GM18517 (cell line): Measurements from ENCODE around the gene SLC22A13.
"Not testable (repeated sequence)": the region's sequence is repeated elsewhere in the genome, so short reads cannot be mapped to it uniquely, and the experiment has no call there.

Experiments
- ATAC-seq: cut with Tn5 transposase; IDR thresholded peaks from one replicate; pipeline ENCODE4 v1.9.1; 2021; ENCODE audit warnings: mild to moderate bottlenecking, moderate library complexity; ENCODE audit not compliant: unreplicated experiment

SLC22A13 gene, protein sequence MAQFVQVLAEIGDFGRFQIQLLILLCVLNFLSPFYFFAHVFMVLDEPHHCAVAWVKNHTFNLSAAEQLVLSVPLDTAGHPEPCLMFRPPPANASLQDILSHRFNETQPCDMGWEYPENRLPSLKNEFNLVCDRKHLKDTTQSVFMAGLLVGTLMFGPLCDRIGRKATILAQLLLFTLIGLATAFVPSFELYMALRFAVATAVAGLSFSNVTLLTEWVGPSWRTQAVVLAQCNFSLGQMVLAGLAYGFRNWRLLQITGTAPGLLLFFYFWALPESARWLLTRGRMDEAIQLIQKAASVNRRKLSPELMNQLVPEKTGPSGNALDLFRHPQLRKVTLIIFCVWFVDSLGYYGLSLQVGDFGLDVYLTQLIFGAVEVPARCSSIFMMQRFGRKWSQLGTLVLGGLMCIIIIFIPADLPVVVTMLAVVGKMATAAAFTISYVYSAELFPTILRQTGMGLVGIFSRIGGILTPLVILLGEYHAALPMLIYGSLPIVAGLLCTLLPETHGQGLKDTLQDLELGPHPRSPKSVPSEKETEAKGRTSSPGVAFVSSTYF

DNA sequence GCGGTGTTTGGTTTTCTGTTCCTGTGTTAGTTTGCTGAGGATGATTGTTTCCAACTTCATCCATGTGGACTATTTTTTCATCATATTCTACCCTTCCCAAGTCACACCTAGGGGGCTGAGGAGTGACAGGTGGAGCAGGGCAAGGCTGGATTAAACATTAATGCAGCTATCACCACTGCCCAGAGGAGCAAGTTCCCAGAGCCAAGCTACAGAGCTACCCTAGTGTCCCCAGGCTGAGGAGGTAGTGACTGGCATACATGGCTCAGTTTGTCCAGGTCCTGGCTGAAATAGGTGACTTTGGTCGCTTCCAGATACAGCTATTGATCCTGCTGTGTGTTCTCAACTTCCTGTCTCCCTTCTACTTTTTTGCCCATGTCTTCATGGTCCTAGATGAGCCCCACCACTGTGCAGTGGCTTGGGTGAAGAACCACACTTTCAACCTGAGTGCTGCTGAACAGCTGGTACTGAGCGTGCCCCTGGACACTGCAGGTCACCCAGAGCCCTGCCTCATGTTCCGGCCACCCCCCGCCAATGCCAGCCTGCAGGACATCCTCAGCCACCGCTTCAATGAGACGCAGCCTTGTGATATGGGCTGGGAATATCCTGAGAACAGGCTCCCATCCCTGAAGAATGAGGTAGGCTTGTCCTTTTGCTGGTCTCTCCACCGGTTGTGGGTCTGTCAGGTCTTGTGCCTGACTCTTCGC is at the start of gene SLC22A13:
SLC22A13 (plus strand) TSS at position 209 of the 704 bp plus-strand sequence; CDS start at position 258, 49 bp downstream.
- no peak for ATAC-seq

DNA sequence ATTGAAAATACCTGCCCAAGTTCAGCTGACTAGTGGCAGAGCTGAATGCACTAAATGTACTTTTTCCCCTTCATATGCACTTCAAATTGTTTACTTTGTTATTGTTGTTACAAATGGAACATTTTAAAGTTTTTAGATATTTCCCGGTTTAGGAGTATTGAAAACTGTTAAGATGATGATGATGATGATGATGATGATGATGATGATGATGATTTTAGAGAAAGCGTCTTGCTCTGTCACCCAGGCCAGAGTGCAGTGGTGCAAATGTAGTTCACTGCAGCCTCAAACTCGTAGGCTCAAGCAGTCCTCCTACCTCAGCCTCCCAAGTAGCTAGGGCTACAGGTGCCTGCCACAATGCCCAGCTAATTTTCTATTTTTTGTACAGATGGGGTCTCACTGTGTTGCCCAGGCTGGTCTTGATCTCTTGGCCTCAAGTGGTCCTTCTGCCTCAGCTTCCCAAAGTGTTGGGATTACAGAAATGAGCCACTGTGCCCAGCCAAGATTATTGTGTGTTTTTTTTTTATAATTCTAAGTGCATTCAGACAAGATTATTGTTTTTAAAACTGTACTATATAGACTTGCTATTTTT is 45.9 kb upstream of the SLC22A13 start:
- ATAC-seq: no peak

DNA sequence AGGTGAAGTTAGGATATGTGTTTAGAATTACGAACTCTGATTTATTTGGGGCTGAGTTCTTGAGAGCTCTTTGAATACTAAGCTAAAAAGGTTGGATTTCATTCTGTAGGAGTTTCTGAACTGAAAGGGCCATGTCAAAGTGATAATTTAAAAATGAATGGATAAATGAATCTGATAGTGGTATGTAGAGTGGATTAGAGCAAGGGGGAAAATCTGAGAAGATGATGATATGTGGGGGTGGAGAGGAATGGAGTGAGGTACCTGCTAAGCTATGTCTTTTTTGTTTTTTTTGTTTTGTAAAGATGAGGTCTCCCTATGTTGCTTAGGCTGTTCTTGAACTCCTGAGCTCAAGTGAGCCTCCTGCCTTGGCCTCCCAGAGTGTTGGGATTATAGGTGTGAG is 44.6 kb upstream of the SLC22A13 start:
- ATAC-seq: no peak

DNA sequence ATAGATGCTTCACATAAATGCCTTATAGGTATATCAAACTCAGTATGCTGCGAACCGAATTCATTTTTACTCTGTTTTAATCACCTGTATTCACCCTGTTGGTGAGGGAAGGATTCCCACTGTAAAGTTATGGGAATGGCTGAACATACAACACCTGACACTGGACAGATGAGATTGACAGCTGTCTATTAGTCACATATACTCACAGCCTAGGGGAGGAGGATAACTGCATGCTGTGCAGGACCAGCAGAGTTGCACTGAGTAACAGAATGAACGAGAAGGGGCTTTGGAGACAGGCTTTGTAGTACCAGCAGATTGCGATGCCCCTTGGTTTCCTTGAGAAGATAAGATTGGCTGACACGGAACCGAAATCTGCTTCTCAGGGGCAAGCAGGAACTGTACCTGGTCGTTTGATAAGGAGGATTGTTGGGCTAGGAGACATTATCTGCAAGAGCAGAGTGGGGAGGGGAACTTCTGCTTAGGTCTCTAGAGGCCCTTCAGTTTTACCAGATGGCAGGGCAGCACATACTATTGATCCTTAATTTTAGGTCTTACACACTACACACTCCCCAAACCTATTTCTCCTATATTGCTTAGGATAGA is 43.5 kb upstream of the SLC22A13 start:
- no peak for ATAC-seq

DNA sequence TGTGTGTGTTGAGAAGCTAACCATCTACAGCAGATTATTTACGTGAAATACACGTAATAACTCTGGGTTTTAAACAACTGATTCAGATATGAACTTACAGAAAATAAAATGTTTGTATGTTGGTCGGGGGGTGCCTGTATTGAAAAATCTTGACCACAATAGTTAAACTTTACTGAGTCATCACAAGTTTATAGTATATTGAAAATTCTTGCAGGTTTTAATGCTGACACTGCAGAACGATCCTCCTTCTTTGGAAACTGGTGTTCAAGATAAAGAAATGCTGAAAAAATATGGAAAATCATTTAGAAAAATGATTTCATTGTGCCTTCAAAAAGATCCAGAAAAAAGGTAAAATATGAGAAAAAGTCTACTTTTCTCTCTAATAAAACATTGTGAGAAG is 41.3 kb upstream of the SLC22A13 start:
- ATAC-seq: no peak

DNA sequence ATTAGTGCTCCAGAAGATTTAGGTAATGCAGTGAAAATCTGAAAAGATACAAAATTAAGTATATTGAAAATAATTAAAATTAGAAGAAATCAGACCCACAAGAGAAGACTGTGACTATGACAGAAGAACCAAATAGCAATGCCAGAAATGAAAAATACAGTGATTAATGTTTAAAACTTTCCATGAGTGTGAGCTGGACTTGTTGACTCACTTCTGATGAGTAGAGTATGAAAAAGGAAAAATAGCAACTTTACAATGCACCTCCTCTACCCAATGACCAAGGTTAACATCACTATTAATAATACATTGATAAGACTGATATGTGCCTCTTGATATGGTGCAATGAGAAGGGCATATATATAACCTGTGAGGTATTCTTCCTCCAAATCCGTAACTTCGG is 39.3 kb upstream of the SLC22A13 start:
- ATAC-seq: no peak

DNA sequence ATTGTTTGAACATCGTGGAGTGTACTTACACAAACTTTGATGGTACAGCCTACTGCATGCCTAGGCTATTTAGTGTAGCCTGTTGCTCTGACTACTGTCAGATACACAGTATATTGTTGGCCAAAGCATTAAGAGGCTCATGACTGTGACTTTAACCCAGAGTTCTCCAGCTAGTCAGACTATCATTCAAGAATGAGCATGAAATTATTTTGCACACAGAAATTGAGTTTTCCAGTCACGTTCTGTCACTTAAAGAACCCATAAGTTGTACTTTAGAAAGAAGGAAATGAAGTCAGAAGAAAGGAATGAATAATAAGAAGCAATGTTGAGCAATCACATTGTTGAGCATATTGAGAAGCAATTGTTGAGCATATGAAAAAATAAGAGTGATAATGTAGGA is 37.6 kb upstream of the SLC22A13 start:
- no peak for ATAC-seq

DNA sequence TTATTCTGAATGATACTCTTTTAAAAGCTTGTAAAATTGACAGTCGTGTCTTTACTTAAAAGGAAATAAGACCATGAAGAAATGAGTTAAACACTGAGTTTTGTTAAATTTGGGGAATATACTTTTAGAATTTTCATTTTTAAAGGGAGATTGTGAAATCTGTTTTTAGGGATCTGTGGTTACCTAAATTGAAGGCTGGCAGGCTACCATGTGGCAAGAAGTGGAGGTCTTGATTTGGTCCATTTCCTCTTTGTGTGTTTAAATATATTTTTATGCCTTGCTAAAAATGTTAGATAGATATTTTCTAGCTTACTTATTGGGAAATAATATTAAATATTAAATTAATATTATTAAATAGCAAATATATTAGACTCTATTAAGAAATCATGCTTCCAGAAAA is 36.6 kb upstream of the SLC22A13 start:
- ATAC-seq: no peak

DNA sequence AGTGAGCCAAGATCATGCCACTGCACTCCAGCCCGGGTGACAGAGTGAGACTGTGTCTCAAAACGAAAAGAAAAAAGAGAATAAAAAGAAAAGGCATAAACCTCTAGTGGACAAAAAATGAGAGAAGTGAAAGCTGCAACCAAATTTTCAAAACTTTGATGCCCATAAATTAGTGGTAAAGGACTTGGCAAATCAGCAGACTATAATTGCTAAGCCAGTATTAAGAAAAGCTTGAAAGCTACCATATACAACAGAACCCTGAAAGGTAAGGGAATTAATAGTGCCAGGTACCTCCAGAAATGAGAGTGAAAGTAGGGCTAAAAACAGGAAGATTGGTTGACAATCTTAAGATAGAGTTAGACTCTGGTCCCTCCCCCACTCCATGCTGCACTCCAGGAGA is 32.9 kb upstream of the SLC22A13 start:
- no peak for ATAC-seq

DNA sequence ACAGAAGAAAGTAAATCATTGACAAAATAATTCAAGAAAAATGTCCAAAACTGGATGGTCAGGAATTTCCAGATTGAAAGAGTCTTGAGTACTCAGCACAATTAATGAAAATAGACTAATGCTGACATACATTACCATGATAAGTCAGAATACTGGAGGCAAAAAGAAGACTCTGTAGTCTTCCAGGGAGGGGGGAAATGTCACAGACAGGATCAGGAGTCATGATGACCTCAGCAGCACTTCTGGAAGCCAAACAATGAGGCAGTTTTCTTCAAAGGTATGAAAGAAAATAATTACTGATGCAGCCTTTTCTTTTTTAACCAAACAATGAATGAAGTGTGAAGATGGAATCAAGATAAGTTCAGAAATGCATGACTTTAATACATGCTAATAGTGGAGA is 30.1 kb upstream of the SLC22A13 start:
- ATAC-seq: no peak

DNA sequence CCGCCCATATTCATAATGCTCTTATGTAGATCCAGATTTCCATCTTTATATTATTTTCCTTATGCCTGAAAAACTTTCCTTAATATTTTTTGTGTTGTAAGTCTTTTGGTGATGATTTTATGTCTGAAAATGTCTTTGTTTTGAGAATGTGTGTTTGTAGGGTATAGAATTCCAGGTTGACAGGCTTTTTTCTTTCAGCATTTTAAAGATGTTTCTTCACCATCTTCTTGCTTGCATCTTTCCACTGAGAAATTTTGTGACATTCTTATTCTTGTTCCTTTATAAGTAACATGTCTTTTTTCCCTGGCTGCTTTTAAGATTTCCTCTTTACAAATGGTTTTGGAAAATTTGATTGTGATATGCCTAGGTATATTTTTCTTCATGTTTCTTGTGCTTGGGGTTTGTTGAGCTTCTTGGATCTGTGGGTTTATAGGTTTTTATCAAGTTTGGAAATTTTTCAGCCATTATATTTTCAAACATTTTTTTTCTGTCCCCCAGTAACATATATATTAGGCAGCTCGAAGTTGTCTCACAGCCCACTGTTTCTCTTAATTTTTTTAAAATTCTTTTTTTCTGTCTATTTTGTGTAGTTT is 27.1 kb upstream of the SLC22A13 start:
- no peak for ATAC-seq

DNA sequence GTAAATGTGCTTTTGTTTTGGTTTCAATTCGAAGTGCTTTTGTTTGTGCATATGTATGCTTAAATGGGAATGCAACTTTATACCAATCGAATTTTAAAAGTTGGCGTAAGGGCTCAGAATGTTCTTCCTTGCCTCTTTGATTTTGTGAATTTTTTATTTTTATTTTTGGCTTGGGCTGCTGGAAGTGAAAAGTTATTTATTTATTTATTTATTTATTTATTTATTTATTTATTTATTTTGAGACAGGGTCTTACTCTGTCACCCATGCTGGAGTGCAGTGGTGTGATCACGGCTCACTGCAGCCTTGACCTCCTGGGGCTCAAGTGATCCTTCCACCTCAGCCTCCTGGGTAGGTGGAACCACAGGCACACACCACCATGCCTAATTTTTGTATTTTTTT is 22.8 kb upstream of the SLC22A13 start:
- ATAC-seq: not testable (repeated sequence)

DNA sequence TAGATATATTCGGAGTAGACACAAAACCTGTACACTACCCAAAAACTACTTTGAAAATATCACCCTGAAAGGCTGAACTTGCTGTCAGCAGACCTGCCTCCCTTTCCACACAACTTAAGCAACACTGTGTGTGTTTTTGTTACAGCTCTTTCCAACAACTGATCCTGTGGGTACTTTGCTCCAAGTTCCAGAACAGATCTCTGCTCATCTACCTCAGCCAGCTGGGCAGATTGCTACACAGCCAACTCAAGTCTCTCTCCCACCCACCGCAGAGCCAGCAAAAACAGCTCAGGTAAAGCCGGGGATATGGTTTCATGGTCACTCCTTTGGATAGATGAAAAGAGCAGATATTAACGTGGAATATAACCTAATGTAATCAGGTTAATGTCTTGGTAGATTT is 19.7 kb upstream of the SLC22A13 start:
- no peak for ATAC-seq

DNA sequence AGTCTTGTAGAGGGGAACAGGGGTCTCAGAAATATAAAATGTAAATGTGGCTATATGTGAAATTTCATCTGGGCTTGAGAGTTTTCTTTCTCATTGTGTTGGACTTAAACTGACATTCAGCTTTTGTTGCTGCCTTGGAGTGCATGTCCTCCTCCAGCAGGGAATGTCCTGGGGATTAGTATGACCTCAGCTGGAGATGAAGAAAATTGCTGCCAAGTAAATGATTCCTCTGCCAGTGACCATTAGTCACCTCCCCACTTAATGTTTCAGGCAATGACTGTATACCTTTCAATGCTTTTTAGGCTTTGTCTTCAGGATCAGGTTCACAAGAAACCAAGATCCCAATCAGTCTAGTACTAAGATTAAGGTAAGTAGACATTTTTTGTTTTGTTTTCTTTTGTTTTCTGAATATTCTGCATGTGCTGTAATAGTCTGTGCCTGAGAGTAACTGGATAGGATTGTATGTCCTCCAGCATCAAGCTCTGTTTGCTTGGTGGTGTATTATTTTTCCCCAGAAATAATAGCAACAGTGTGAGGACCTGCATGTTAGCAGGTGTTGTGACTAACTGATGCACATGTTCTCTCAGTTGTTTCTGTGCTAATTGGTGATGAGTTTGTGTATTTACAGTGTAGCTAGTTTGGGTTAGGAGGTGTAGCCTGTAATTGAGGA is 18.1 kb upstream of the SLC22A13 start:
- ATAC-seq: no peak

DNA sequence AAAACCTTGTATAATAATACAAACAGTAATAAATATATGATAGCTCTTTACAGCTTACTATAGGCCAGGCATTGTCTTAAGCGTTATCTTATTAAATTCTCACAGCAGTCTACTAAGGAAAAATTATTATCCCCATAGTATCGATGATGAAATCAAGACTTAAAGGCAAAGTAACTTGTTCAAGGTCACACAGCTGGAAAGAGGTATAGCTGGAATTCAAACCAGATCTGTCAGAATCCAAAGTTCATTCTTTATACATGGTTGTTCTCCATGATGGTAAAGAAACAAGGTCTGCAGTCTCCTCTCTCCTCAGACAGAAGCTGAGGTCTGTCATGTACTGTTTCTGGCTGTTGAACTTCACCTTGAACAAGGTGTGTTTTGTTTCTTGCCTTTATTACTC is 15.4 kb upstream of the SLC22A13 start:
- no peak for ATAC-seq

DNA sequence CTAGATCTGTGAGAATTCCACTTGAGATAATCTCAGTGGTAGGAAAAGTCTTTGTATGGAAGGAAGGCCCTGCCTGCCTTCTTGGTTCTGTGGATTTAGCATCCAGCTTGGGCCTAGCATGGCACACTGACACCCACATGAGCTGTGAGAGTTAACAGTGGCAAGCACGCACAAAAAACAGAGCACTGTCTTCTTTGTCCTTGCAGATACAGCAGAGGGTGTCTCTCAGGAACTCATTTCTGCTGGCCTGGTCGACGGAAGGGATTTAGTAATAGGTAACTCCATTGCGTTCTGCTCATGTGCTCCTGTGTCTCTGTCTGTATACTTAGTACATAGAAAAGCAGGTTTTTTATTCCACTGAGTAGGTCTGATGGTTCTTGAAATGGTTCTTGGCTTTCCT is 14.4 kb upstream of the SLC22A13 start:
- ATAC-seq: no peak

DNA sequence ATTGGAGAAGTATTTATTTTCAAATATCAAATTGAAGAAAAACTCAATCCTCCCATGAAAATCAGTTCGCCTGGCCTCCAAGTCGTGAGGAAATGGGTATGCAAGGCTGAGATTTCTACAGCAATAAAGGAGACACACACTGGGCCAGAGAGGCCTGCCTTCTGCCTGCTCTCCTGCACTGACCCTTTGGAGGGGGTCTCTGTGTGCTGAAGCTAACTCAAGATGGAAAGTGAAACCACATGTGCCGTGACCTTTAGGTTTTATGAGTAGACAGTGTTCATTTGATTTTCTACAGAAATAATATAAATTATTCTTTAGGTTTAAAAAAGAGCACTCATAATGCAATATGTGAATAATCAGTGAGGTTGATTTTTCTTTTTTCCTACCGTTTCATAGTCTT is 11.9 kb upstream of the SLC22A13 start:
- no peak for ATAC-seq

DNA sequence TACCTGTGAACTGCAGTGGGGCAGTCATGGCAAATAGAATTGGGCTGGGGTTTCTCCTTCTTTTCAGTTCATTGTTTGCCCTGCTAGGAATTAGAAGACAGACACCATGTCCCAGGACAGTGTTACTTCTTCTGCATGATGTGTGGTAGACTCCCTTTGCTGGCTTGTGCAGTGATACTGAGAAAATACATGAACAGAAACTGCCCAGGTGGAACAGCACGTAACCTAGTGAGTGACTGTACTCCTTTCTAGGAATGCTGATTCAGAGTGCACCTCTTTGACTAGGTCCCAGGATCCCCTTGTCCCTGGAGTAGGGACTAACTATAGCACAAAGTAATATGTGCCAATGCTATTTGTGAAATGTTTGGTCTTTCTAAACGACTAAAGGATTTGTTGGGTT is 10.7 kb upstream of the SLC22A13 start:
- no peak for ATAC-seq

DNA sequence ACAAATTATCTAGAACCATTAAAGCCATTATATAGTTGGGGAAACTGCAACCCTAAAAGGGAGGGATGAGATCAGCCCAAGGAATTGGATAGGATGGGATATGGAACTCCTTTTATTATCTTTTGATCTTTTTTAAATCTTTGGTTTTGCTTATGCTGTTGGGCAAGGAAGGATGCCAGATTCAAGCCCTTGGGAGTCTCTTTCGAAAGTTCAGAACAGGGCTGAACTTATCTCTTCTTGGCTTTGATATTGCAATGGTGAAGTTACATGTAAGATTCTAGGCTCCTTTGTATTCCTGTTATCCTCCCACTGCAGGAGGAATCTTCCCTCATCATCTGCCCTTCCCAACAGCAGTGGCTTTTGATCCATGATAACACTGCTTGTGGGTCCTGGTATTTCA is 10.0 kb upstream of the SLC22A13 start:
- no peak for ATAC-seq

DNA sequence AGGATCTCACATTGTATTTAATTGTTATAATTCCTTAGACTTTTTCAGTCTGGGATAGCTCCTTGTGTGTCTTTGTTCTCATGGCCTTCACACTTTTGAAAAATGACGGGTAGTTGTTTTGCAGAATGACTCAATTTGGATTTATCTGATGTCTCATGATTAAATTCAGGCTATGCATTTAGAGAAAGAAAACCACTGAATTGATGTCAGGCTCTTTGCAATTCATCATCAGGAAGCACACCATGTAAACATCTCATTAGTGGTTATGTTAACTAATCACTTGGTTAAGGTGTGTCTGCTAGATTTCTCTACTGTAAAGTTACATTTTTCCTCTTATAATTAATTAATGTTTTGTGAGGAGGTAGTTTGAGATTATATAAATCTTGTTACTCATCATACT is 8.0 kb upstream of the SLC22A13 start:
- ATAC-seq: no peak
